Measurements from ENCODE around the gene AFF4. TPM values are rescaled to one million over a fixed set of nuclear protein-coding genes. Genes with fewer than 3 reads are reported as not detected.
"Not testable (repeated sequence)": the region's sequence is repeated elsewhere in the genome, so short reads cannot be mapped to it uniquely, and the experiment has no call there.

AFF4 gene, protein sequence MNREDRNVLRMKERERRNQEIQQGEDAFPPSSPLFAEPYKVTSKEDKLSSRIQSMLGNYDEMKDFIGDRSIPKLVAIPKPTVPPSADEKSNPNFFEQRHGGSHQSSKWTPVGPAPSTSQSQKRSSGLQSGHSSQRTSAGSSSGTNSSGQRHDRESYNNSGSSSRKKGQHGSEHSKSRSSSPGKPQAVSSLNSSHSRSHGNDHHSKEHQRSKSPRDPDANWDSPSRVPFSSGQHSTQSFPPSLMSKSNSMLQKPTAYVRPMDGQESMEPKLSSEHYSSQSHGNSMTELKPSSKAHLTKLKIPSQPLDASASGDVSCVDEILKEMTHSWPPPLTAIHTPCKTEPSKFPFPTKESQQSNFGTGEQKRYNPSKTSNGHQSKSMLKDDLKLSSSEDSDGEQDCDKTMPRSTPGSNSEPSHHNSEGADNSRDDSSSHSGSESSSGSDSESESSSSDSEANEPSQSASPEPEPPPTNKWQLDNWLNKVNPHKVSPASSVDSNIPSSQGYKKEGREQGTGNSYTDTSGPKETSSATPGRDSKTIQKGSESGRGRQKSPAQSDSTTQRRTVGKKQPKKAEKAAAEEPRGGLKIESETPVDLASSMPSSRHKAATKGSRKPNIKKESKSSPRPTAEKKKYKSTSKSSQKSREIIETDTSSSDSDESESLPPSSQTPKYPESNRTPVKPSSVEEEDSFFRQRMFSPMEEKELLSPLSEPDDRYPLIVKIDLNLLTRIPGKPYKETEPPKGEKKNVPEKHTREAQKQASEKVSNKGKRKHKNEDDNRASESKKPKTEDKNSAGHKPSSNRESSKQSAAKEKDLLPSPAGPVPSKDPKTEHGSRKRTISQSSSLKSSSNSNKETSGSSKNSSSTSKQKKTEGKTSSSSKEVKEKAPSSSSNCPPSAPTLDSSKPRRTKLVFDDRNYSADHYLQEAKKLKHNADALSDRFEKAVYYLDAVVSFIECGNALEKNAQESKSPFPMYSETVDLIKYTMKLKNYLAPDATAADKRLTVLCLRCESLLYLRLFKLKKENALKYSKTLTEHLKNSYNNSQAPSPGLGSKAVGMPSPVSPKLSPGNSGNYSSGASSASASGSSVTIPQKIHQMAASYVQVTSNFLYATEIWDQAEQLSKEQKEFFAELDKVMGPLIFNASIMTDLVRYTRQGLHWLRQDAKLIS
- 10 to 100 TPM; 20.9 to 29.3 TPM for total RNA-seq

DNA sequence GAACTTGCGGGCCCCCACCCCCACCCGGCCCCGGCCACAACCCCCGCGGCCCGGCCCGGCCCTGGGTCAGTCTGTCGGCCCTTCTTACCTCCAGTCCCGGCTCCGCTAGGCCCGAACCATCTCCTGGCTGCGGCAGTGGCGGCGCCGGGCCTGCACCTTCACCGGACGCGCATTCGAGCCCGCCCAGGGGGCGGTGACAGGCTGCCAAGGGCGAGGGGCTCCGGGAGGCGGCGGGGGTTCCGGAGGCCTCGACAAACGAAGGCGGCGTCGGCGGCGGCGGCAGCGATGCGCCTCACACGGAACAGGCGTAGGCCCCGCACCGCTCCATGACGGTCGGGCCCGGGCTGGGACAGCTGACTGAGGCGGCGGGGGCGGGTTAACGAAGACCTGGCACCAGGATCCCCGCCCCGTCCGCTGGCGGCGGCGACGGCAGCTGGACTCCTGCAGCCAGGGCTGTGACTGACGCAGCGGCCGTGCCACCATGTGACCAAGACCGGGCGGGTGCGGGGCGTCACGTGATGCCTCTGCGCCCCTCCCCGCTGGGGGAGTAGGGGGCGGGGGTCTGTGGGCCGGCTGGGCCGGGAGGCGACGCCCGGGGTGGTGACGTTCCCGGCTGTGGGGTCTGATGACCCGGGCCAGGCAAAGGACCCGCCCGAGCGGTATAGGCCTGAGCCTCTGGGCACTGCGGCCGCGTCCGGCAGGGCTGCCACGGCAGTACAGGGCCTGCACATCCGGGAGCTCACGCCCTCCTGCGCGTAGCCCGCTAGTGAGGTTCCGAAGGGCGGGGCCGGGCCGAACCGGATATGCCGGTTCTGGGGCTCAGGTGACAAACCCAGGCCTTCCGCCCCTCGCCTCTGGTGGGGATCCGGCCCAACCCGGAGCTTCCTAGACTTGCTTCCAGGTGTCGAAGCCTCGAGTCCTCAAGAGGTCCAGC lies at the start of gene AFF4:
AFF4 (minus strand) TSS at position 464 of the 934 bp plus-strand sequence. CDS start 26,445 bp downstream, outside the sequence.
- Mint-ChIP-seq H3K27ac (peak within 1 kb of the TSS; percentile 99), H3K4me3 (peak within 1 kb of the TSS; percentile 96), H3K36me3 (ENCODE audit: low read depth) (peaks cover 18% of the 10 kb centered on the region), H3K27me3 (no peaks in the 10 kb centered on the region), H3K4me1 (peaks cover 32% of the 10 kb centered on the region), H3K9me3 (ENCODE audit: low read depth) (no peaks in the 10 kb centered on the region)
- ChIA-PET CTCF (interaction anchor here (0.6 to 1.3 kb wide), 3 partner anchors 58 to 1151 kb away, joined by 3 read pairs; no protein-coding TSS in a partner anchor), POLR2A (interaction anchor here (0.6 to 1.3 kb wide), 3 partner anchors 10 to 1415 kb away, joined by 4 to 6 read pairs (median 4); partner anchors contain the start of gene HSPA4)
- DNase-seq, result peak; percentile 94
- peak; percentile 92 for ATAC-seq
- intact Hi-C loops (cut with DNase I, micrococcal nuclease), result loop anchor here (1.0 to 10.0 kb wide), 9 partner anchors 63 to 1329 kb away; partner anchors contain the start of genes GDF9 (in 2 of the 2), UQCRQ (in 2 of the 2), ZCCHC10 (in 2 of the 2) and KIF3A (in 1 of the 2)

DNA sequence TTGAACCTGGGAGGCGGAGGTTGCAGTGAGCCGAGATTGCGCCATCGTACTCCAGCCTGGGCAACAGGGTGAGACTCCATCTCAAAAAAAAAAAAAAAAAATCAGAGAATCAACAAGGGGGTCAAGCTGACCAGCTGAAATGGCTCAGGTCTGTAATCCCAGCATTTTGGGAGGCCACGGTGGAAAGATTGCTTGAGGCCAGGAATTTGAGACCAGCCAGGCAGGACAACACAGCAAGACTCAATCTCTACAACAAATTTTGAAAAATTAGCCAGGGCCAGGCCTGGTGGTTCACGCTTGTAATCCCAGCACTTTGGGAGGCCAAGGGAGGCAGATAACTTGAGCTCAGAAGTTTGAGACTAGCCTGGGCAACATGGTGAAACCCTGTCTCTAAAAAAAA lies 45.0 kb upstream of the AFF4 start:
- H3K4me1 Mint-ChIP-seq; ATAC-seq; intact Hi-C loops (cut with DNase I, micrococcal nuclease); H3K9me3 Mint-ChIP-seq (ENCODE audit: low read depth); H3K27me3 Mint-ChIP-seq; H3K27ac Mint-ChIP-seq; H3K4me3 Mint-ChIP-seq; CTCF ChIA-PET; POLR2A ChIA-PET; DNase-seq: not testable (repeated sequence)
- peaks cover 22% of the 10 kb centered on the region for H3K36me3 Mint-ChIP-seq (ENCODE audit: low read depth)

DNA sequence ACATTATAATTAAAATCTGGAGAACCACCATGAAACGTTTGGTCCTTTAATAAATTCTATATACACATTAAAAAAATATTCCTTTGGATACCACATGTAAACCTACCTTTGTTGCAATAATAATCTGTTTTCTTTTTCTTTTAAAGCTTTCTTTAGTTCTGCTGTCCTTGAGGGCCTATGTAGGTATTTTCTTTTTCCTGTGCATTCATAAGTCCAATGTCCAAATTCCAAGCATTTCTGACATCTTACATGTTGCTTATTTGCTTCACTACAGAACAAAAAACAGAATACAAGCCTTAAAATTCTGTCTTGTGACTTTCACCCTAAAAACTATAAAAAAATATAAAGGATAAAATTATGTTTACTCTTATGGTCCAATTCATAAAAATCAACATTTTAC lies 43.2 kb upstream of the AFF4 start:
- Mint-ChIP-seq H3K27ac (no peak overlapping the region), H3K4me1 (no peaks in the 10 kb centered on the region), H3K36me3 (ENCODE audit: low read depth) (peaks cover 24% of the 10 kb centered on the region), H3K27me3 (no peaks in the 10 kb centered on the region), H3K9me3 (ENCODE audit: low read depth) (no peaks in the 10 kb centered on the region), H3K4me3 (no peak overlapping the region)
- POLR2A ChIA-PET, result no interaction called here
- CTCF ChIA-PET, result interaction anchor here (0.5 to 0.6 kb wide), 2 partner anchors 26 to 223 kb away, joined by 3 read pairs; no protein-coding TSS in a partner anchor
- ATAC-seq (no peak), DNase-seq (no peak)
- intact Hi-C loops (cut with DNase I, micrococcal nuclease), result no loop called here

DNA sequence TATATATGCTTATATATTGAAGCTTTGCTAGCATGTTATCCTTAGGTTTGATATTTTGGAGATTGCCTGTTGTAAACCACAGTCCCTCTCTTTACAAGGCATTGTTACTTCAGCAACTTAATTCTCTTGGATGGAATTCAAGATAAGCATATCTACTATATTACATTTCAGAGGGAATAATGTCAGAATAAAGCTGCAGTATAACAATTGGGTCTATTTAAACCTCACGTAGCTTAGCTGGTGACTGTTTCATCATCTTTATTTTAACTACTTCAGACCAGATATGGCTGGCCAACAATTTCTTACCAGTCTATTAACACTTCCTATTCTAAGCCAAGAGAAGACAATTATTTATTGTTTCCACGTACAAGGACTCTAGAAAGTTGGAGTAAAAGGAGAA lies 35.8 kb upstream of the AFF4 start:
- ATAC-seq (no peak), DNase-seq (no peak)
- intact Hi-C loops (cut with DNase I, micrococcal nuclease), result no loop called here
- ChIA-PET POLR2A (interaction anchor here (0.6 kb wide), 1 partner anchor 23 kb away, joined by 4 read pairs; no protein-coding TSS in a partner anchor), CTCF (no interaction called here)
- Mint-ChIP-seq H3K27me3 (no peaks in the 10 kb centered on the region), H3K9me3 (ENCODE audit: low read depth) (no peaks in the 10 kb centered on the region), H3K4me1 (no peaks in the 10 kb centered on the region), H3K36me3 (ENCODE audit: low read depth) (peaks cover 17% of the 10 kb centered on the region), H3K4me3 (no peak overlapping the region), H3K27ac (no peak overlapping the region)

DNA sequence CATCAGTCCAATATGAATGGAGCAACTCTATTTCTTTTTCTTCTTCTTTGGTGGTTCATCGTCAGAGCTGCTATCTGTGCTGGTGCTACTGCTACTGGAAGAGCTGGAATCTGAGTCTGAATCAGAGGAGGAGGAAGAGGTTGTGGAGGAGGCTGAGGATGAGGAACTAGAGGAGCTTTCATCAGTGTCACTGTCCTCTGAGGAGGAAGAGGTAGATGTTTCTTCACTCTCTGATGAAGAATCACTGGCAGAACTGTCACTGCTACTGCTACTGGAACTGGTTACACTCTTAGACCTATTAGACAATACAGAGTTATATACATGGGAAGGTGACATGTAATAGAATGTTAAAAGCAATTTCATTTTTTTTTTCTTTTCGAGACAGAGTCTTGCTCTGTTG lies 35.1 kb upstream of the AFF4 start:
- H3K36me3 Mint-ChIP-seq (ENCODE audit: low read depth), result peaks cover 15% of the 10 kb centered on the region
- ATAC-seq (no peak), DNase-seq (no peak)
- no peak overlapping the region for H3K27ac Mint-ChIP-seq
- no peaks in the 10 kb centered on the region for H3K4me1 Mint-ChIP-seq
- intact Hi-C loops (cut with DNase I, micrococcal nuclease), result no loop called here
- no peaks in the 10 kb centered on the region for H3K27me3 Mint-ChIP-seq
- ChIA-PET POLR2A (interaction anchor here (0.6 kb wide), 1 partner anchor 22 kb away, joined by 4 read pairs; no protein-coding TSS in a partner anchor), CTCF (no interaction called here)
- no peaks in the 10 kb centered on the region for H3K9me3 Mint-ChIP-seq (ENCODE audit: low read depth)
- no peak overlapping the region for H3K4me3 Mint-ChIP-seq

DNA sequence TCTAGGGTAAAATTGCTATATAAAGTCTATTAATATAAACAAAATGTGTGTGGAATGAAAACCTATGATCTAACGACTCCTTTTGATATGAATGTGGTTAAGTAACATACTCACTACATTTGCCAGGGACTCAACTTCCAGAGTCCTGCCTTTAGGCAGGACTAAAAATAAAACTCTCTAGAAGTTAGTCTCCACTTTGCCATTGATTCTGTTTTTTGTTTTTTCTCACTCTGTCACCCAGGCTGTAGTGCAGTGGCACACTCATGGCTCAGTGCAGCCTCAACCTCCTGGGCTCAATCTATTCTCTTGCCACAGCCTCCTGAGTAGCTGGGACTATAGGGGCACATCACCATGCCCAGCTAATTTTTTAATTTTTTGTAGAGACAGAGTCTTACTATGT lies 32.9 kb upstream of the AFF4 start:
- no peaks in the 10 kb centered on the region for H3K9me3 Mint-ChIP-seq (ENCODE audit: low read depth)
- no peaks in the 10 kb centered on the region for H3K27me3 Mint-ChIP-seq
- POLR2A ChIA-PET, result no interaction called here
- H3K4me1 Mint-ChIP-seq, result no peaks in the 10 kb centered on the region
- ATAC-seq (no peak), DNase-seq (no peak)
- no peak overlapping the region for H3K4me3 Mint-ChIP-seq
- intact Hi-C loops (cut with DNase I, micrococcal nuclease), result no loop called here
- H3K27ac Mint-ChIP-seq, result no peak overlapping the region
- CTCF ChIA-PET, result interaction anchor here (0.6 kb wide), 1 partner anchor 37 kb away, joined by 3 read pairs; no protein-coding TSS in a partner anchor
- peaks cover 6% of the 10 kb centered on the region for H3K36me3 Mint-ChIP-seq (ENCODE audit: low read depth)

DNA sequence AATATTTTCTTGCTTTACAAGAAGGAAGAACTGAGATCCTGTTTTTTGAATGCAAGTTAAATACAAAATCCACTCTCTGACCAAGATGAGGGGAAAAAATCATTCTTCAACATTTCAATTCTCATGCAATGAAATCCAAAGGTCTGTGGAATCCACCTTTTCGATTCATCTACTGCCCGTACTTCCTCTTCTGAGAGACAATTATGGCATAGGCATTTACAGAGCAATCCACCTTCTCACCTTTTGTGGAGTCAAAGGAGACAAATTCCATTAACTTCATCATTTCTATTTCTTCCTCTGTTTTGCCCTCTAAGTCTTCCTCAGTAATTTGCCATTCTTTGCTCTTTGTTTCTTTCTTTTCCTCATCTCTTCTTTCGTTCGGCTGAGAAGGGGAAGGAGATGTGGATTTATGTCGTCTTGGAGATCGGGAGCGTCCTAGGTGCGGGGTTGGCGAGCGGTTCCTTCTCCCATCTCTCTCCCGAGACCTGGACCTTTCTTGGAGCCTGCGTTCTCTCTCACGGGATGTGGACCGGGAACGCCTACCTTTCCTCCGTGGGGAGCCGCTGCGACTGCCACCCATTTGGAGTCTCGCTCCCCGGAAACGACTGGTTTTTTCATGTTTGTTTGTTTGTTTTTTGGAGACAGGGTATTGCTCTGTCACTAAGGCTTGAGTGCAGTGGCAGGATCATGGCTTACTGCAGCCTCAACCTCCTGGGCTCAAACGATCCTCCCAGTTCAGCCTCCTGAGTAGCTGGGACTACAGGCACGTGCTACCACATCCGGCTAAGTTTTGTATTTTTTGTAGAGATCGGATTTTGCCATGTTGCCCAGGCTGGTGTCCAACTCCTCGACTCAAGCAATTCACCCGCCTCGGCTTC lies 24.3 kb upstream of the AFF4 start:
- no peak for ATAC-seq
- Mint-ChIP-seq H3K4me1 (no peaks in the 10 kb centered on the region), H3K27ac (no peak overlapping the region), H3K27me3 (no peaks in the 10 kb centered on the region), H3K4me3 (no peak overlapping the region), H3K9me3 (ENCODE audit: low read depth) (no peaks in the 10 kb centered on the region), H3K36me3 (ENCODE audit: low read depth) (no peaks in the 10 kb centered on the region)
- intact Hi-C loops (cut with DNase I, micrococcal nuclease), result no loop called here
- ChIA-PET POLR2A (no interaction called here), CTCF (interaction anchor here (0.6 kb wide), 2 partner anchors 32 to 49 kb away, joined by 3 read pairs; no protein-coding TSS in a partner anchor)
- DNase-seq, result no peak

DNA sequence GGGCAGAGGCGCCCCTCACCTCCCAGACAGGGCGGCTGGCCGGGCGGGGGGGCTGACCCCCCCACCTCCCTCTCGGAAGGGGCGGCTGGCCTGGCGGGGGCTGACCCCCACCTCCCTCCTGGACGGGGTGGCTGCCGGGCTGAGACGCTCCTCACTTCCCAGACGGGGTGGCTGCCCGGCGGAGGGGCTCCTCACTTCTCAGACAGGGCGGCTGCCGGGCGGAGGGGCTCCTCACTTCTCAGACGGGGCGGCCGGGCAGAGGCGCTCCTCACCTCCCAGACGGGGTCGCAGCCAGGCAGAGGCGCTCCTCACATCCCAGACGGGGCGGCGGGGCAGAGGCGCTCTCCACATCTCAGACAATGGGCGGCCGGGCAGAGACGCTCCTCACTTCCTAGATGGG lies 19.5 kb upstream of the AFF4 start:
- H3K4me3 Mint-ChIP-seq; H3K36me3 Mint-ChIP-seq (ENCODE audit: low read depth); H3K27me3 Mint-ChIP-seq; DNase-seq; H3K4me1 Mint-ChIP-seq; CTCF ChIA-PET; H3K9me3 Mint-ChIP-seq (ENCODE audit: low read depth); intact Hi-C loops (cut with DNase I, micrococcal nuclease); POLR2A ChIA-PET; ATAC-seq; H3K27ac Mint-ChIP-seq: not testable (repeated sequence)

DNA sequence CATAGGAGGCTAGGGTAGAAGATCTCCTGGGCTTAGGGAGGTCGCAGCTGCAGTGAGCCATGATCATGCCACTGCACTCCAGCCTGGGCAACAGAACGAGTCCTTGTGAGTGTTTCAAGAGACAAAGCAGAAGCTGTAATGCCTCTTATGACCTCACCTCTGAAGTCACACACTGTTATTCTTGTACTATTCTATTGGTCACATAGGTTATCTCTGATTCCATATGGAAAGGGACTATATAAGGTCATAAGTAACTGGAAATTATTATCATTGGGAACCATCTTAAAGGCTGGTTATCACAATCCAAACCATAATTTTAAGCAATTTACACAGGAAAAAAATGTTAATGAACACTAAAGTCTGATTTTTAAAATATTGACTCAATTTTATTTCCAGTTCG lies 17.9 kb upstream of the AFF4 start:
- H3K36me3 Mint-ChIP-seq (ENCODE audit: low read depth), result no peaks in the 10 kb centered on the region
- DNase-seq, result no peak
- H3K27ac Mint-ChIP-seq, result no peak overlapping the region
- no peaks in the 10 kb centered on the region for H3K27me3 Mint-ChIP-seq
- no peak for ATAC-seq
- intact Hi-C loops (cut with DNase I, micrococcal nuclease), result no loop called here
- H3K4me3 Mint-ChIP-seq, result no peak overlapping the region
- ChIA-PET CTCF (no interaction called here), POLR2A (no interaction called here)
- peaks cover 6% of the 10 kb centered on the region for H3K9me3 Mint-ChIP-seq (ENCODE audit: low read depth)
- no peaks in the 10 kb centered on the region for H3K4me1 Mint-ChIP-seq

DNA sequence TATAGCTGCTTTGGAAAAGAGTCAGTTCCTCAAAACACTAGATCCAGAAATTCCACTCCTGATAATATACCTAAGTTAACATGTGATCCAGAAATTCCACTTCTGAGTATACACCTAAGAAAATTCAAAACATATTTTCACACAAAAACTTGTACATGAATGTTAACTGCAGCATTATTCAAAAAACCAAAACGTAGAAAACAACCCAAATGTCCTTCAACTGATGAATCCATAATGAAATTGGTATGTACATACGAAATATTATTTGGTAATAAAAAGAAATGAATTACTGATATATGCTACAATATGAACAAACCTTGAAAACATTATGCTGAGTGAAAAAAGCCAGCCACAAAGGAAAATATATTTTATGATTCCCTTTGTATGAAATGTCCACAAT lies 16.5 kb upstream of the AFF4 start:
- Mint-ChIP-seq H3K27me3 (no peaks in the 10 kb centered on the region), H3K4me1 (no peaks in the 10 kb centered on the region), H3K4me3 (no peak overlapping the region), H3K27ac (no peak overlapping the region), H3K36me3 (ENCODE audit: low read depth) (no peaks in the 10 kb centered on the region), H3K9me3 (ENCODE audit: low read depth) (peaks cover 6% of the 10 kb centered on the region)
- ChIA-PET POLR2A (no interaction called here), CTCF (interaction anchor here (0.6 to 0.8 kb wide), 4 partner anchors 27 to 917 kb away, joined by 3 read pairs; no protein-coding TSS in a partner anchor)
- intact Hi-C loops (cut with DNase I, micrococcal nuclease), result no loop called here
- ATAC-seq, result no peak
- no peak for DNase-seq

All from activated CD4-positive, alpha-beta T cell treated with anti-CD3 and anti-CD28 coated beads for 36 hours (primary cell).